ENCODE data around the gene LRRC49. TPM values are rescaled to one million over a fixed set of nuclear protein-coding genes. Genes with fewer than 3 reads are reported as not detected.
"Not testable (repeated sequence)": the region's sequence is repeated elsewhere in the genome, so short reads cannot be mapped to it uniquely, and the experiment has no call there.

LRRC49 gene
- polyA plus RNA-seq, 3 donors: 17.0 to 20.3 (median 19.1) TPM

- no peak for DNase-seq (ENCODE audit: low read depth in 3 of 3, low spot score in 2 of 3)
Observed at GRCh38 chr15:70967646-70968045, 75.0 kb downstream of the LRRC49 start.

- DNase-seq (ENCODE audit: low read depth in 3 of 3, low spot score in 2 of 3): peak in 1 of 3 donors; percentile 16
Observed at GRCh38 chr15:70974004-70974832, 81.6 kb downstream of the LRRC49 start.

GRCh38 chr15:70976851-70977250 lies 84.2 kb downstream of the LRRC49 start:
- DNase-seq (ENCODE audit: low read depth in 3 of 3, low spot score in 2 of 3): no peak

- peak in 2 of 3 donors; percentile 48 to 49 for DNase-seq (ENCODE audit: low read depth in 3 of 3, low spot score in 2 of 3)
Observed at GRCh38 chr15:70995383-70995970, 102.9 kb downstream of the LRRC49 start.

GRCh38 chr15:70998319-70998718 lies 105.7 kb downstream of the LRRC49 start:
- no peak for DNase-seq (ENCODE audit: low read depth in 3 of 3, low spot score in 2 of 3)

- peak in 2 of 3 donors; percentile 19 to 39 for DNase-seq (ENCODE audit: low read depth in 3 of 3, low spot score in 2 of 3)
Observed at GRCh38 chr15:71002316-71002715, 109.7 kb downstream of the LRRC49 start.

- DNase-seq (ENCODE audit: low read depth in 3 of 3, low spot score in 2 of 3): no peak
Observed at GRCh38 chr15:71003319-71003718, 110.7 kb downstream of the LRRC49 start.

GRCh38 chr15:71004506-71004905 lies 111.9 kb downstream of the LRRC49 start:
- DNase-seq (ENCODE audit: low read depth in 3 of 3, low spot score in 2 of 3): not testable (repeated sequence)

- no peak for DNase-seq (ENCODE audit: low read depth in 3 of 3, low spot score in 2 of 3)
Observed at GRCh38 chr15:71005895-71006294, 113.3 kb downstream of the LRRC49 start.

- no peak for DNase-seq (ENCODE audit: low read depth in 3 of 3, low spot score in 2 of 3)
Observed at GRCh38 chr15:71008250-71008870, 115.7 kb downstream of the LRRC49 start.

- DNase-seq (ENCODE audit: low read depth in 3 of 3, low spot score in 2 of 3): no peak
Observed at GRCh38 chr15:71010472-71010871, 117.8 kb downstream of the LRRC49 start.

- DNase-seq (ENCODE audit: low read depth in 3 of 3, low spot score in 2 of 3): no peak
Observed at GRCh38 chr15:71010997-71011396, 118.4 kb downstream of the LRRC49 start.

- no peak for DNase-seq (ENCODE audit: low read depth in 3 of 3, low spot score in 2 of 3)
Observed at GRCh38 chr15:71011503-71012155, 119.0 kb downstream of the LRRC49 start.

GRCh38 chr15:71013446-71013845 lies 120.8 kb downstream of the LRRC49 start:
- DNase-seq (ENCODE audit: low read depth in 3 of 3, low spot score in 2 of 3): no peak

- DNase-seq (ENCODE audit: low read depth in 3 of 3, low spot score in 2 of 3): no peak
Observed at GRCh38 chr15:71015342-71015741, 122.7 kb downstream of the LRRC49 start.

GRCh38 chr15:71031232-71031631 lies 138.6 kb downstream of the LRRC49 start:
- not testable (repeated sequence) for DNase-seq (ENCODE audit: low read depth in 3 of 3, low spot score in 2 of 3)

GRCh38 chr15:71035478-71035877 lies 142.9 kb downstream of the LRRC49 start:
- not testable (repeated sequence) for DNase-seq (ENCODE audit: low read depth in 3 of 3, low spot score in 2 of 3)

GRCh38 chr15:71042356-71042922 lies 149.8 kb downstream of the LRRC49 start:
- DNase-seq (ENCODE audit: low read depth in 3 of 3, low spot score in 2 of 3): no peak

GRCh38 chr15:71043373-71043772 lies 150.7 kb downstream of the LRRC49 start:
- DNase-seq (ENCODE audit: low read depth in 3 of 3, low spot score in 2 of 3): no peak

GRCh38 chr15:71044006-71044405 lies 151.4 kb downstream of the LRRC49 start:
- no peak for DNase-seq (ENCODE audit: low read depth in 3 of 3, low spot score in 2 of 3)

- DNase-seq (ENCODE audit: low read depth in 3 of 3, low spot score in 2 of 3): not testable (repeated sequence)
Observed at GRCh38 chr15:71046146-71046545, 153.5 kb downstream of the LRRC49 start.
